22Rv1 (cell line): ENCODE results near the gene SLC39A8.

Source experiments
- CTCF ChIP-seq: fragments of 450-650 bp; IDR thresholded peaks from 2 replicates; pipeline ENCODE4 v1.5.1; 2017; ENCODE audit warnings: mild to moderate bottlenecking
- ZFX ChIP-seq: fragments of 450-650 bp; IDR thresholded peaks from 2 replicates; pipeline ENCODE4 v1.6.1; 2017; ENCODE audit warnings: antibody characterized with exemption, borderline replicate concordance

- TF ChIP-seq CTCF (no peak), ZFX (no peak)
Observed at GRCh38 chr4:102281171-102281839, 64.0 kb downstream of the SLC39A8 start.
